H1 (cell line): Measurements from ENCODE around the gene MPZL3. TPM values are rescaled to one million over a fixed set of nuclear protein-coding genes. Genes with fewer than 3 reads are reported as not detected.
A peak's percentile ranks its signal among the peaks of the same experiment; 100 is the strongest.

Source experiments
- CTCF ChIA-PET: fragments of 300-600 bp; sonication (Branson Sonifier 250); formaldehyde crosslinking; loops from one replicate; lab custom pipeline; 2021; ENCODE audit not compliant: partially characterized antibody; lab: Charles Lee
- POLR2A ChIA-PET: fragments of 300-600 bp; sonication (Branson Sonifier 250); formaldehyde crosslinking; loops from one replicate; lab custom pipeline; 2021; ENCODE audit warnings: inconsistent platforms; ENCODE audit not compliant: partially characterized antibody; lab: Charles Lee
- DNase-seq, 2 experiments: peaks; one replicate each; pipeline versions ENCODE4 v3.0.0 to v3.0.0-alpha.2; 2010 to 2022; ENCODE audit warnings: low spot score in 2 of 2, low read depth in 1 of 2, mixed read lengths in 1 of 2
- FAIRE-seq: peaks from 2 replicates; lab custom pipeline; 2011; peaks lifted over from hg19 to GRCh38; lab: Jason Lieb, UNC
- H2AFZ ChIP-seq: 2 replicates; pipeline ENCODE4 v1.8.1; 2012; ENCODE audit warnings: low read length, inconsistent platforms
- H2AK5ac ChIP-seq: 2 replicates; pipeline ENCODE4 v1.6.1; 2013; ENCODE audit warnings: low read depth, low read length
- H2BK120ac ChIP-seq: replicated peaks from 2 replicates; pipeline ENCODE3; 2013; ENCODE audit warnings: low read depth, low read length, inconsistent platforms
- H2BK12ac ChIP-seq: 2 replicates; pipeline ENCODE4 v1.6.1; 2013; ENCODE audit warnings: low read depth, low read length
- H2BK15ac ChIP-seq: 2 replicates; pipeline ENCODE4 v1.6.1; 2013; ENCODE audit warnings: low read length
- H2BK20ac ChIP-seq: 2 replicates; pipeline ENCODE4 v1.6.1; 2013; ENCODE audit warnings: low read length
- H2BK5ac ChIP-seq: 2 replicates; pipeline ENCODE4 v1.6.1; 2013; ENCODE audit warnings: low read depth, low read length
- H3K14ac ChIP-seq: 2 replicates; pipeline ENCODE4 v1.6.1; 2013; ENCODE audit warnings: inconsistent platforms; ENCODE audit not compliant: insufficient read length
- H3K18ac ChIP-seq: 2 replicates; pipeline ENCODE4 v1.6.1; 2013; ENCODE audit warnings: low read length; ENCODE audit errors: extremely low read depth
- H3K23ac ChIP-seq: 2 replicates; pipeline ENCODE4 v1.6.1; 2013; ENCODE audit warnings: inconsistent platforms; ENCODE audit not compliant: insufficient read length
- H3K23me2 ChIP-seq: 2 replicates; pipeline ENCODE4 v1.6.1; 2013; ENCODE audit warnings: low read depth, low read length
- H3K27ac ChIP-seq: 2 replicates; pipeline ENCODE4 v1.6.1; 2011; ENCODE audit warnings: low read depth, low read length, inconsistent platforms
- H3K27me3 ChIP-seq, 4 experiments: replicated peaks in 1 of 4; 1 replicate in 1 of 4; 2 replicates in 3 of 4; pipeline versions ENCODE4 v1.6.1 to v1.8.1; 2011 to 2013; ENCODE audit warnings: low read length in 3 of 4, mild to moderate bottlenecking in 3 of 4, inconsistent platforms in 2 of 4, mixed read lengths in 2 of 4, moderate library complexity in 1 of 4; ENCODE audit not compliant: control insufficient read depth in 3 of 4, insufficient read depth in 3 of 4; ENCODE audit errors: extremely low read depth in 1 of 4
- H3K36me3 ChIP-seq, 4 experiments: 2 replicates each; pipeline versions ENCODE4 v1.6.1 to v1.8.1; 2011 to 2013; ENCODE audit warnings: mild to moderate bottlenecking in 4 of 4, low read length in 3 of 4, moderate library complexity in 2 of 4, control low read depth in 1 of 4, inconsistent platforms in 1 of 4; ENCODE audit not compliant: insufficient read depth in 4 of 4, control insufficient read depth in 2 of 4
- H3K4ac ChIP-seq: replicated peaks from 2 replicates; pipeline ENCODE3; 2013; ENCODE audit warnings: low read length, low read depth, mixed read lengths, inconsistent platforms; ENCODE audit not compliant: insufficient read length
- H3K4me1 ChIP-seq, 4 experiments: replicated peaks in 1 of 4; 1 replicate in 1 of 4; 2 replicates in 3 of 4; pipeline versions ENCODE4 v1.6.1 to v1.8.1; 2011 to 2013; ENCODE audit warnings: low read length in 3 of 4, inconsistent platforms in 2 of 4, mixed read lengths in 1 of 4; ENCODE audit not compliant: insufficient read depth in 4 of 4, control insufficient read depth in 3 of 4
- H3K4me2 ChIP-seq, 2 experiments: 2 replicates each; pipeline versions ENCODE4 v1.6.1 to v1.8.1; 2011 to 2013; ENCODE audit warnings: low read depth in 2 of 2, low read length in 2 of 2, control low read depth in 1 of 2, inconsistent platforms in 1 of 2, mild to moderate bottlenecking in 1 of 2; ENCODE audit not compliant: insufficient read depth in 1 of 2
- H3K4me3 ChIP-seq, 4 experiments: fragments of 200-600, 300-600 bp in 1 of 4; sonication (generic), shearing (Covaris generic), sonication (Bioruptor Twin) in 1 of 4; 2 replicates each; pipeline versions ENCODE4 v1.5.1 to v1.8.1; 2011 to 2016; ENCODE audit warnings: low read length in 4 of 4, low read depth in 3 of 4, control low read depth in 2 of 4, inconsistent platforms in 2 of 4, mild to moderate bottlenecking in 2 of 4, mixed read lengths in 1 of 4, moderate library complexity in 1 of 4; ENCODE audit not compliant: insufficient read depth in 2 of 4; ENCODE audit errors: extremely low read depth in 1 of 4
- H3K56ac ChIP-seq: replicated peaks from 2 replicates; pipeline ENCODE3; 2013; ENCODE audit warnings: low read depth, mild to moderate bottlenecking, mixed read lengths, low read length, inconsistent platforms; ENCODE audit not compliant: insufficient read length
- H3K79me1 ChIP-seq: 2 replicates; pipeline ENCODE4 v1.6.1; 2013; ENCODE audit warnings: low read depth, low read length, control low read depth
- H3K79me2 ChIP-seq, 2 experiments: 2 replicates each; pipeline versions ENCODE4 v1.6.1 to v1.8.1; 2012 to 2013; ENCODE audit warnings: low read length in 2 of 2, mild to moderate bottlenecking in 2 of 2, inconsistent platforms in 1 of 2; ENCODE audit not compliant: insufficient read depth in 2 of 2, control insufficient read depth in 1 of 2
- H3K9ac ChIP-seq, 4 experiments: replicated peaks in 1 of 4; 1 replicate in 1 of 4; 2 replicates in 3 of 4; pipeline versions ENCODE4 v1.6.1 to v1.8.1; 2011 to 2013; ENCODE audit warnings: low read depth in 3 of 4, low read length in 3 of 4, control low read depth in 2 of 4, mild to moderate bottlenecking in 2 of 4, moderate library complexity in 2 of 4, inconsistent platforms in 1 of 4; ENCODE audit errors: extremely low read depth in 1 of 4
- H3K9me3 ChIP-seq, 2 experiments: 2 replicates each; pipeline versions ENCODE4 v1.6.1 to v1.8.1; 2012 to 2013; ENCODE audit warnings: mild to moderate bottlenecking in 2 of 2, moderate library complexity in 2 of 2, control low read depth in 1 of 2, inconsistent platforms in 1 of 2, low read depth in 1 of 2, low read length in 1 of 2, mixed read lengths in 1 of 2; ENCODE audit not compliant: insufficient read depth in 2 of 2
- H4K20me1 ChIP-seq, 2 experiments: replicated peaks in 1 of 2; 2 replicates each; pipeline versions ENCODE3 to v1.8.1; 2011 to 2013; ENCODE audit warnings: inconsistent platforms in 2 of 2, low read length in 2 of 2, mild to moderate bottlenecking in 1 of 2; ENCODE audit not compliant: insufficient read depth in 2 of 2, control insufficient read depth in 1 of 2
- H4K5ac ChIP-seq: 2 replicates; pipeline ENCODE4 v1.6.1; 2013; ENCODE audit warnings: low read length, low read depth, mixed read lengths, inconsistent platforms; ENCODE audit not compliant: insufficient read length
- H4K8ac ChIP-seq: 2 replicates; pipeline ENCODE4 v1.8.0; 2013; ENCODE audit warnings: mild to moderate bottlenecking, moderate library complexity, low read length, inconsistent platforms; ENCODE audit not compliant: insufficient read depth; ENCODE audit errors: extremely low read depth
- H4K91ac ChIP-seq: replicated peaks from 2 replicates; pipeline ENCODE3; 2013; ENCODE audit warnings: low read length, mixed read lengths, inconsistent platforms; ENCODE audit not compliant: insufficient read length
- NANOG ChIP-seq: IDR thresholded peaks from 2 replicates; pipeline ENCODE4 v1.6.1; 2011; ENCODE audit warnings: low read length, low read depth, mild to moderate bottlenecking, inconsistent platforms; ENCODE audit not compliant: insufficient read depth, poor library complexity, severe bottlenecking
- TCF12 ChIP-seq: IDR thresholded peaks from 2 replicates; pipeline ENCODE4 v1.6.1; 2011; ENCODE audit warnings: low read depth, mild to moderate bottlenecking, low read length
- WGBS, 2 experiments: shearing (Covaris generic) in 1 of 2; methylation state at CpG; one replicate each; pipeline versions ENCODE4 v1.1.6 to v1.1.7; 2013 to 2015; ENCODE audit warnings: low lambda C conversion rate in 2 of 2, mixed read lengths in 2 of 2, inconsistent platforms in 1 of 2, low coverage in 1 of 2, missing lambda C conversion rate in 1 of 2; ENCODE audit not compliant: insufficient replicate concordance in 2 of 2, insufficient coverage in 1 of 2, insufficient read length in 1 of 2; ENCODE audit errors: extremely low coverage in 1 of 2, missing lambda C conversion rate in 1 of 2; 5-methylcytosine and 5-hydroxymethylcytosine counted together
- polyA plus RNA-seq, 7 experiments: library from polyadenylated mRNA; depleted of rRNA in 3 of 7; stranded (reverse) in 5 of 7; unstranded in 2 of 7; fragments of >200 nt in 5 of 7; fragments of 200-250 nt in 2 of 7; gene quantifications; 1 replicate in 5 of 7; 2 replicates in 1 of 7; 4 replicates in 1 of 7; pipeline versions ENCODE4 v1.2.1 to v1.2.3, GENCODE V29; 2011 to 2013; ENCODE audit warnings: missing spikeins in 2 of 7, mixed read lengths in 2 of 7
- total RNA-seq: library from RNA; stranded (reverse); fragmentation: NEBNext Ultra II Directional; extraction: Animal tissue kit (Norgen Biotek cat#: 25700); gene quantifications from 2 replicates; pipeline ENCODE4 v1.2.1, GENCODE V29; 2021

Gene MPZL3
- total and polyA plus RNA-seq, 2 of the 8 experiments (the other 6 are each of a cell fraction or from before 2014, with no cell fraction given) = 1.1 to 3.9 TPM

DNA sequence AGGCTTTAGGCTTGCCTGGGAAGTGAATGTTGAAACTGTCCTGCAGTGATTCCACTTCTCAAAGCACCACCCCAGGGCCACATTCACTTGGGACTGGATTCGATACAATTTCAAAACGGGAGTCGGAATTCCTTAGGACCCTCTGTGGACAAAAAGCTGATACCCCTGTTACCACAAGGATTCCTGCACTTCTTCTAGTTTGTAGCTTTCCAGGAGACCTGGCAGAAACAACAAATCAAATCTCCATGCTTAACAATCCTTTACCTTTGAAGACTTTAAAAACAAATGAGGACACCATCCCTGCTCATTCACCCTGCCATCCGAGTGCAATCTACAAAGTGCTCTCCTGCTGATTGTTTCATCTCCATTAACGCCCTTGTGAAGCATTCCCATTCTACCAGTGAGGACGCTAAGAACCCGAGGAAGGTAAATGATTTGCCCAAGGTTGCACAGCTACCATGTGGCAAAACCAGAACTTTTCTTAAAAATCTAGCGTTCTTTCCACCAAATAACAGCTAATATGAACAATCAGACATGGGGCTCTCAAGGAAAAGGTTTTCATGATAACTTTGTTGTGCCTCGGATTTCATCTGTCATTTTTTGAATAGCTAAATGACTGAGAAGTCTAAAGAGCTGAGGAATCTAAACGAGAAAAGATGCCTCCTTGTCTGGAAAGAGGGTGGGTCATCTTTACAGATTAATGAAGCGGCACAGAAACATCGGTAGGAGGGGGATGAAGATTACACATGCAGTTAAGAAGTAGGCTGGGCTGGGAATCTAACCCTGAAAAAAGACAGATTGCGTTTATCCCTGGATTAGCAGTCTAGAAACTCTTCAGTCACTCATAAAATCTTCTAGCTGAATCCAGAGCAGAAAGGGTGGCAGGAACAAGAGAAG, 12.7 kb upstream of the MPZL3 start:
- Histone ChIP-seq H3K27ac (no peak overlapping the region), H3K18ac (peak overlapping the region; percentile 79), H3K23ac (no peak overlapping the region), H2BK15ac (0 out of 2 replicates have a peak overlapping the region, but pooled peaks have one; percentile 37), H3K9ac (peak overlapping the region in 3 of 4 experiments; percentile 22 to 57 (median 35); a peak in 3 of 7 replicates), H3K56ac (no peak overlapping the region), H3K4ac (no peak overlapping the region), H3K79me2 (no peaks in the 10 kb centered on the region), H3K23me2 (peaks cover 5% of the 10 kb centered on the region; the same call in 1 of the 2 replicates), H3K4me3 (peak overlapping the region; percentile 28 to 59 (median 38); a peak in 7 of 8 replicates), H4K20me1 (no peaks in the 10 kb centered on the region), H4K91ac (no peak overlapping the region), H3K9me3 (no peaks in the 10 kb centered on the region), H3K27me3 (peaks cover 1 to 42% (median 31%) of the 10 kb centered on the region in 4 experiments), H3K14ac (no peak overlapping the region), H3K79me1 (no peaks in the 10 kb centered on the region), H4K8ac (no peak overlapping the region), H2BK120ac (no peak overlapping the region), H2AK5ac (no peak overlapping the region), H3K4me2 (peak overlapping the region; percentile 75 to 95), H2BK20ac (0 out of 2 replicates have a peak overlapping the region, but pooled peaks have one; percentile 29), H3K4me1 (peaks cover 3 to 11% (median 4%) of the 10 kb centered on the region in 4 experiments; a peak in 4 of 7 replicates), H4K5ac (no peak overlapping the region), H2BK12ac (peak overlapping the region; percentile 30), H3K36me3 (no peaks in the 10 kb centered on the region), H2BK5ac (no peak overlapping the region), H2AFZ (peak overlapping the region; percentile 86)
- no peak for DNase-seq
- CTCF ChIA-PET = interaction anchor here (0.6 to 2.6 kb wide), 19 partner anchors 9 to 421 kb away, joined by 3 to 15 read pairs (median 5); partner anchors contain the start of gene JAML
- POLR2A ChIA-PET = interaction anchor here (1.2 to 1.5 kb wide), 6 partner anchors 11 to 127 kb away, joined by 3 to 6 read pairs (median 4); partner anchors contain the start of gene MPZL3
- 50% methylated on average over 13 of the region's 13 CpGs; no CpG with 5 or more reads in 1 of the 2 experiments for WGBS, 2 experiments
- FAIRE-seq = no peak
- TF ChIP-seq NANOG (peak; percentile 70), TCF12 (no peak)
- TF ChIP-seq, all 59 proteins: peak for 1
